Neural progenitor cell (in vitro differentiated cells): ENCODE data around the gene KIRREL3. TPM values are rescaled to one million over a fixed set of nuclear protein-coding genes. Genes with fewer than 3 reads are reported as not detected.
A peak's percentile ranks its signal among the peaks of the same experiment; 100 is the strongest.

ENCODE experiments used
- DNase-seq: peaks from one replicate; pipeline ENCODE4 v3.0.0-alpha.2; 2016; ENCODE audit warnings: low spot score
- H2AFZ ChIP-seq: fragments of 200-600 bp; sonication (generic); replicated peaks from 2 replicates; pipeline ENCODE4 v1.6.1; 2016; ENCODE audit warnings: antibody characterized with exemption
- H3F3A ChIP-seq: fragments of 200-600 bp; sonication (generic); 2 replicates; pipeline ENCODE4 v1.6.1; 2016; ENCODE audit warnings: antibody characterized with exemption, low read depth
- H3K27ac ChIP-seq: fragments of 200-600 bp; sonication (generic); 2 replicates; pipeline ENCODE4 v1.5.1; 2016; ENCODE audit warnings: mild to moderate bottlenecking
- H3K27me3 ChIP-seq: fragments of 200-600 bp; sonication (generic); 2 replicates; pipeline ENCODE4 v1.6.1; 2016; ENCODE audit warnings: mild to moderate bottlenecking, moderate library complexity
- H3K36me3 ChIP-seq: fragments of 200-600 bp; sonication (generic); 2 replicates; pipeline ENCODE4 v1.5.1; 2016
- H3K4me1 ChIP-seq: fragments of 200-600 bp; sonication (generic); 2 replicates; pipeline ENCODE4 v1.6.1; 2016; ENCODE audit warnings: mixed run types
- H3K4me2 ChIP-seq: fragments of 200-600 bp; sonication (generic); 2 replicates; pipeline ENCODE4 v1.6.1; 2016
- H3K4me3 ChIP-seq: fragments of 200-600 bp; sonication (generic); 2 replicates; pipeline ENCODE4 v1.5.1; 2016
- H3K79me2 ChIP-seq: fragments of 200-600 bp; sonication (generic); 2 replicates; pipeline ENCODE4 v1.6.1; 2016; ENCODE audit warnings: low read depth
- H3K9ac ChIP-seq: fragments of 200-600 bp; sonication (generic); 2 replicates; pipeline ENCODE4 v1.6.1; 2016
- H3K9me3 ChIP-seq: fragments of 200-600 bp; sonication (generic); 2 replicates; pipeline ENCODE4 v1.5.1; 2016; ENCODE audit warnings: low read depth
- H4K20me1 ChIP-seq: fragments of 200-600 bp; sonication (generic); 2 replicates; pipeline ENCODE4 v1.6.1; 2016; ENCODE audit warnings: low read depth
- H3K27ac Mint-ChIP-seq: 3 replicates; pipeline ENCODE4 v1.8.0; 2021; ENCODE audit warnings: mixed read lengths
- H3K27me3 Mint-ChIP-seq: 2 replicates; pipeline ENCODE4 v1.8.0; 2022; ENCODE audit warnings: low read depth, mild to moderate bottlenecking, inconsistent platforms, moderate library complexity, mixed read lengths; ENCODE audit not compliant: insufficient read depth
- H3K36me3 Mint-ChIP-seq: 3 replicates; pipeline ENCODE4 v1.8.0; 2021; ENCODE audit warnings: mixed read lengths
- H3K4me1 Mint-ChIP-seq: 3 replicates; pipeline ENCODE4 v1.8.0; 2021; ENCODE audit warnings: mixed read lengths
- H3K4me3 Mint-ChIP-seq: 3 replicates; pipeline ENCODE4 v1.8.0; 2021; ENCODE audit warnings: mild to moderate bottlenecking, moderate library complexity, mixed read lengths
- H3K9me3 Mint-ChIP-seq: 3 replicates; pipeline ENCODE4 v1.8.0; 2020; ENCODE audit warnings: mixed read lengths
- CTCF ChIP-seq: fragments of 200-600 bp; sonication (generic); IDR thresholded peaks from 2 replicates; pipeline ENCODE4 v1.5.1; 2017; ENCODE audit warnings: antibody characterized with exemption, mild to moderate bottlenecking
- EZH2 ChIP-seq: fragments of 200-600 bp; sonication (generic); IDR thresholded peaks from 2 replicates; pipeline ENCODE4 v1.6.1; 2017; ENCODE audit warnings: antibody characterized with exemption, mild to moderate bottlenecking, moderate library complexity
- EZH2phosphoT487 ChIP-seq: fragments of 200-600 bp; sonication (generic); IDR thresholded peaks from 2 replicates; pipeline ENCODE4 v1.6.1; 2017; ENCODE audit warnings: antibody characterized with exemption
- total RNA-seq: library from RNA; depleted of rRNA; stranded (reverse); fragments of >200 nt; gene quantifications from 2 replicates; pipeline ENCODE4 v1.2.3, GENCODE V29; 2015; ENCODE audit warnings: low replicate concordance

Gene KIRREL3
- total RNA-seq, 1 donor from 2014 or later = 1.1 TPM

- Histone ChIP-seq H2AFZ (no peak overlapping the region), H4K20me1 (peaks cover 25% of the 10 kb centered on the region), H3K36me3 (no peaks in the 10 kb centered on the region), H3K9me3 (no peaks in the 10 kb centered on the region), H3K27me3 (peaks cover 36% of the 10 kb centered on the region), H3K4me1 (peaks cover 11% of the 10 kb centered on the region), H3K27ac (no peak overlapping the region), H3K79me2 (no peaks in the 10 kb centered on the region), H3K4me3 (no peak overlapping the region), H3F3A (peaks cover 13% of the 10 kb centered on the region), H3K4me2 (no peak overlapping the region), H3K9ac (no peak overlapping the region)
- H3K36me3 Mint-ChIP-seq = no peaks in the 10 kb centered on the region
- no peak overlapping the region for H3K4me3 Mint-ChIP-seq
- no peaks in the 10 kb centered on the region for H3K9me3 Mint-ChIP-seq
- peaks cover 13% of the 10 kb centered on the region for H3K4me1 Mint-ChIP-seq
- no peak overlapping the region for H3K27ac Mint-ChIP-seq
- H3K27me3 Mint-ChIP-seq = peaks cover 11% of the 10 kb centered on the region
- no peak for DNase-seq
- no peak for TF ChIP-seq EZH2phosphoT487
- no peak for TF ChIP-seq CTCF
- no peak for TF ChIP-seq EZH2
Measured at GRCh38 chr11:126560221-126560620, 440.3 kb downstream of the KIRREL3 start.

- TF ChIP-seq EZH2phosphoT487 (no peak), EZH2 (no peak), CTCF (no peak)
- Histone ChIP-seq H3K27me3 (no peaks in the 10 kb centered on the region), H3K4me1 (peaks cover 23% of the 10 kb centered on the region), H3F3A (peaks cover 19% of the 10 kb centered on the region), H3K27ac (no peak overlapping the region), H2AFZ (no peak overlapping the region), H3K9ac (no peak overlapping the region), H3K9me3 (no peaks in the 10 kb centered on the region), H3K4me3 (no peak overlapping the region), H4K20me1 (peaks cover 14% of the 10 kb centered on the region), H3K79me2 (no peaks in the 10 kb centered on the region), H3K4me2 (peak overlapping the region; percentile 13), H3K36me3 (no peaks in the 10 kb centered on the region)
- H3K27ac Mint-ChIP-seq = peak overlapping the region; percentile 6
- no peaks in the 10 kb centered on the region for H3K9me3 Mint-ChIP-seq
- peaks cover 51% of the 10 kb centered on the region for H3K4me1 Mint-ChIP-seq
- H3K4me3 Mint-ChIP-seq = no peak overlapping the region
- DNase-seq = no peak
- H3K36me3 Mint-ChIP-seq = no peaks in the 10 kb centered on the region
- peaks cover 2% of the 10 kb centered on the region for H3K27me3 Mint-ChIP-seq
Measured at GRCh38 chr11:126548581-126549550, 451.7 kb downstream of the KIRREL3 start.

- Mint-ChIP-seq H3K36me3 (no peaks in the 10 kb centered on the region), H3K27me3 (peaks cover 2% of the 10 kb centered on the region), H3K9me3 (no peaks in the 10 kb centered on the region), H3K27ac (peak overlapping the region; percentile 44), H3K4me1 (peaks cover 59% of the 10 kb centered on the region), H3K4me3 (no peak overlapping the region)
- DNase-seq = no peak
- no peak for TF ChIP-seq EZH2
- TF ChIP-seq CTCF = no peak
- no peak for TF ChIP-seq EZH2phosphoT487
- no peaks in the 10 kb centered on the region for H3K36me3 ChIP-seq
- no peak overlapping the region for H3K9ac ChIP-seq
- H2AFZ ChIP-seq = no peak overlapping the region
- H3K27ac ChIP-seq = no peak overlapping the region
- peaks cover 17% of the 10 kb centered on the region for H4K20me1 ChIP-seq
- H3K4me1 ChIP-seq = peaks cover 32% of the 10 kb centered on the region
- no peak overlapping the region for H3K4me2 ChIP-seq
- H3K9me3 ChIP-seq = no peaks in the 10 kb centered on the region
- no peaks in the 10 kb centered on the region for H3K27me3 ChIP-seq
- H3K79me2 ChIP-seq = no peaks in the 10 kb centered on the region
- peaks cover 25% of the 10 kb centered on the region for H3F3A ChIP-seq
- H3K4me3 ChIP-seq = no peak overlapping the region
Measured at GRCh38 chr11:126547691-126548090, 452.9 kb downstream of the KIRREL3 start.
